Fibroblast of skin of abdomen (primary cell): ENCODE results near the gene ALKBH1.
"Not testable (repeated sequence)": the region's sequence is repeated elsewhere in the genome, so short reads cannot be mapped to it uniquely, and the experiment has no call there.

Experiments
- DNase-seq: peaks from one replicate; pipeline ENCODE4 v3.0.0-alpha.2; 2013

The ALKBH1 gene

DNA sequence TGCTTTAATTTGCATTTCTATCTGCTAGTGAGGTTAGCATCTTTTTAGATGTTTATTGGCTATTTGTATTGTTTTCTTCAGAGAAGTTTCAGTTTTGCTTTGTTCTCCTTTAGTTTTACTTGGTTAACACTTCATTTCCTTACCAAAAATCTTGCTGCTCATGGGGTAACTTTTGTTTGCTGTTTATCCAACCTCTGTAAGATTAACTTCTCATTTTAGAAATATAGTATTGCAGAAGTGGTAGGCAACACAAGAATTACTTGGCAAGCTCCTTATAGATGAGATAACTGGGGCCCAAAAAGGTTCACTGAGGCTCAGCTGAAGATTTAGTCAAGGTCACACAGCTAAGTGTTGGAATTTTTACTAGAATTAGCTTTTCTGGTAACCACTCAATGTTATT lies 40.5 kb downstream of the ALKBH1 start:
- no peak for DNase-seq

DNA sequence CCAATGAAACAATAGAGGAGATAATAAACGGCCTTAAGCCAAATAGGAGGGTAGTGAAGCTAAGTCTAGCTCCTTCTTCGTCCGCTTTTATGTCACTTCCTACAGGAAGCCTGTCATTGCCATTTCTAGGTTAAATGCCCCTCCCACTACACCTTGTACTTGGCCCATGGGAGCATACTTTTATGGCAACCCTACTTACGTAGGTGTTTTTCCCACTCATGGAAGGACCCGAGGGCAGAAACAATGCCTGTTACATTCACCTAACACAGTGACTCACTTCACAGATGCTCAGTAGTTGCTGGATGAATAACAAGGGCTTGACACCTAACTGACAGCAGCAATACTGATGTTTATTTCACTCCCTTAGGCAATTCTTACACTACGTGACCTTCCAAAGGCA lies 44.5 kb downstream of the ALKBH1 start:
- DNase-seq, result no peak

DNA sequence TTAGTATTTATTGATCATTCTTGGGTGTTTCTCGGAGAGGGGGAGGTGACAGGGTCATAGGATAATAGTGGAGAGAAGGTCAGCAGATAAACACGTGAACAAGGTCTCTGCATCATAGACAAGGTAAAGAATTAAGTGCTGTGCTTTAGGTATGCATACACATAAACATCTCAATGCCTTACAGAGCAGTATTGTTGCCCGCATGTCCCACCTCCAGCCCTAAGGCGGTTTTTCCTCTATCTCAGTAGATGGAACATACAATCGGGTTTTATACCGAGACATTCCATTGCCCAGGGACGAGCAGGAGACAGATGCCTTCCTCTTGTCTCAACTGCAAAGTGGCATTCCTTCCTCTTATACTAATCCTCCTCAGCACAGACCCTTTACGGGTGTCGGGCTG lies 46.3 kb downstream of the ALKBH1 start:
- not testable (repeated sequence) for DNase-seq

DNA sequence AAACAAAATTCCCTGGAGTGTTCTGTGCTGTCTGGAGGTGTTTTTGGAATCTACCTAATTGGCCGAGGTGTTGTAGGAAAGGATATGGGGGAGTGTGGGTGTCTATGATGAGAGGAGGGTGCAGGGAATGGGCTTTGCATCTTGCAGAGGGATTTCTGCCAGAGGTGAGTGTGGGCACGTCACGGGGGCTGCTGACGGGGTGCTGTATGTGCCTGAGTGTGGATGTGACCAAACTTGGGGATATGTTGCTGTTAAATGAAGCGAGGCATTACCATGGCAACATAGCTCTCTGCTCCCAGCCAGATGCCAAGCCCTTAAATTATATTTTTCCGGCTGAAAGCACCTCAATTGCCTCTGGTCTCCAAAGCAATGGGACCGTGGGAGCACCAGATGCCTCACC lies 47.1 kb downstream of the ALKBH1 start:
- no peak for DNase-seq

DNA sequence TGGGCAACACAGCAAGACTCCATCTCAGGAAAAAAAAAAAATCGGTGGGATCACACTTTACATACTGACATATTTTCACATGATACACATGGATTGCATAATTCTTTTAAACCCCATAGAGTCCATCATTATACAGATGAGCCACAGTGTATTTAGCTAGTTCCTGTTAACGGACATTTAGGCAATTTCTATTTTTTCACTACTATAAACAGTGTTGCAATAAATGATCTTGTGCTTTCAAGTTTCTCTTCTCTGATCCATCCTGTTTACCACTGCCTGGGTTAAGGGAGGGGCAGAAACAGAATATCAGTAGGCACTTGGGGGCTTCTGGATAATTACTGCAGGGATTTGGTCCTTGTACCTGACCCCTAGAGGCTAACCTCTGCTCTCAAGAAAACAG lies 48.0 kb downstream of the ALKBH1 start:
- DNase-seq, result no peak

DNA sequence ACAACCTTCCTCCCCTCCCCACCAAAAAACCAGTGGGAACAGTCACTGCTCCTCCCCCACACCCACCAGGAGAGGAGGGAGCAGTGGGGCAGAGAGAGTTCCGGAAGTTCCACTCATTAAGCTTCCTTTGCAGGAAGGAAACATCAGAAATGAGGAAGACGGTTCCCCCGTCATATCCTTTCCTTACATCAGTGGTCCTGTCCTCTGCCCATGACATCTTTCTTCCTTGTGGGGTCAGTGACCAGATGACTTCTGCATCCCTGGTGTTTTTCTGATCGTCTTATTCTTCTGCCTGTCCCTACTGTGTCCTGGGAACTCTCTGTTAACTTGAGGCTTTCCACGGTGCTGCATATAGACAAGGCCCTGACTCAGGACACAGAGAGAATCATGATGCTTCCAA lies 50.5 kb downstream of the ALKBH1 start:
- no peak for DNase-seq

DNA sequence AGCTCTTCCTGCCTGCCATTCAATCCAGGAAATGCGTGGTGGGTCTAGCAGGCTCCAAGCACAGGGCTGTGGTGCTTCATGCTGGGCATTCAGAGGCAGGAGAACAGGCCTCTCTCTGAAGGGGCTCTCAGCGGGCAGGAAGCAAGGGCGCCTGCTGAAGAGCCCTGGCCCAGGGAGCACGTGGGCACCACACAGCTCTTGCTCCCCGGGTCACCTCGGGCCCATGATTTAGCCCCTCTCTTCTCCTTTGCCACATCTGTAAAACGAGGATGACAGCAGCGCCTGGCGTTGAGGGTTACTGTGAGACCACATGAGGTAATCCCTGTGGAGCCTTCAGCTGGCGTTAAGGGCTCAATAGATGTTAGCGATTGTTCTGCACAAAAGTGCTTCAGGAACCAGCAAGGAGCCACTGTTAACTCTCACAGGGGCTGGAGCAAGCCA lies 53.8 kb downstream of the ALKBH1 start:
- no peak for DNase-seq

DNA sequence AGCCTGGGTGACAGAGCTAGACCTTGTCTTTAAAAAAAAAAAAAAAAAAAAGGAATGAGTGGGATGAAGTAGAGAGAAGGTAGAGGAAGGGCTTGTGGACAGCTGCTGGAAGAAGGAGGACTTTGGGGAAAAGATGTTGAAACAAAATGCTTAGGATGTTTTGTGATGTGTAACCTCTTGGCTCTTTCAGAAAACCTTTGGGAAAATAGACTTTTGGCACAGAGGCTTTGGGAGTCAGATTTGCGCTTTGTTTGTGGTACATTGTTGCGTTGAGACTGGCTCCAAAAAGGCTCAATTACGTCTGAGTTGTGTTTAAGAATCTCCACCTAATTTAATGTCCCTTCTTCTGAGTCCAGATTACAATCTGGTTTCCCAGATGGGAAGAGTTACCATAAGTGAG lies 58.5 kb downstream of the ALKBH1 start:
- DNase-seq, result no peak

DNA sequence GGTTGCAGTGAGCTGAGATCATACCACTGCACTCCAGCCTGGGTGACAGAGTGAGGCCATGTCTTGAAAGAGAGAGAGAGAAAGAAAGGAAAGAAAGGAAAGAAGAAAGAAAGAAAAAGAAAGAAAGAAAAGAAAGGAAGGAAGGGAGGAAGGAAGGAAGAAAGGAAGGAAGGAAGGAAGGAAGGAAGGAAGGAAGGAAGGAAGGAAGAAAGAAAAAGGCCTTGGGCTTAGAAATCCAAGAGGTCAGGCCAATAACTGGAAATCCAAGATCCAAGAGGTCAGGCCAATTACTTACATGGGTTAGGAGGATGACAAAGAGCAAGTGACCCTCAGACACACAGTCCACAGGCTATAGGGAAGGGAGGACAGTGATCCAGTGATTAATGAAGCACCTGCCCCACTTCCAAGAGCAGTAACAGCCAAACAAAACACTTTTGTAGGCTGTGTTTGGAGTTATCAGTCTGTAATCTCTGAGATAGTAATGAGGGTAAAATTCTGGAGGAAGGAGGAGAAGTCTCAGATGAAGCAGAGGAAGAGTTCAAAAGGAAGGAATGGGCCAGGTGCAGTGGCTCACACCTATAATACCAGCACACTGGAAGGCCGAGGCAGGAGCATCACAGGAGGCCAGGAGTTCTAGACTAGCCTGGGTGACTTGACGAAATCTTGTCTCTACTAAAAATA lies 59.2 kb downstream of the ALKBH1 start:
- no peak for DNase-seq

DNA sequence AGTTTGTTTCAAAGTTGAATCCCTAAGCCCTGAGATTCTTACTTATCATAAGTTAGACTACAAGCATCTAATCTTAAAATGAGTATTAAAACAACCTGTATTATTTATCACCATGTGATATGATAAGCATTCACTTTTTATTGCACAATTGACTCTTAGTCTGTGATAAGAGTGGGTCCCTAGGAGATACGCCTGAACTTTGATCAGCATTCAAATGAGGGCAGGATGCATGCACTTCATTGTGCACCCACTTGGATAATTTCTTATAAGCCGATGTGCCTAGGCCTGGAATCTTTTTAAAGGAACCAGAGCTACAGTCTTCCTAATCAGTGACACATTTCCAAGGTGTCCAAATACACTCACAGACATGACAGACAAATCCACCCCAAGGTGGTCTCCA lies 60.0 kb downstream of the ALKBH1 start:
- no peak for DNase-seq

DNA sequence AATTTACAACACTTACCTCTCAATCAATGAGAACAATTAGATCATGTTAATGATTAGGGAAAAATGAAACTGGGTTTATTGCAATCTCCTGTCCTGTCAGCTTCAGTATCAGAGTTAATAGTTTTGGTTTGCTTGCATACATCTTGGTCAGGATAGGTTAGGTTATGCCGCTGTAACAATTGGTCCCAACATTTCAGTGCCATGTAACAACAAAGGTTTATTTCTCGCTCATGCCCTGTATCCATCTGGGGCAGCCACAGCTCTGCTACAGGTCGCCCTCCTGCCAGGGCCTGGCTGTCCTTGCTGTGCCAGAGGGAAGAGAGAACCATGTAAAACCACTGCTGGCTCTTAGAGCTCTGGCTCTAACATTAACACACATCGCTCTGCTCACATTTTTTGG lies 60.9 kb downstream of the ALKBH1 start:
- no peak for DNase-seq

DNA sequence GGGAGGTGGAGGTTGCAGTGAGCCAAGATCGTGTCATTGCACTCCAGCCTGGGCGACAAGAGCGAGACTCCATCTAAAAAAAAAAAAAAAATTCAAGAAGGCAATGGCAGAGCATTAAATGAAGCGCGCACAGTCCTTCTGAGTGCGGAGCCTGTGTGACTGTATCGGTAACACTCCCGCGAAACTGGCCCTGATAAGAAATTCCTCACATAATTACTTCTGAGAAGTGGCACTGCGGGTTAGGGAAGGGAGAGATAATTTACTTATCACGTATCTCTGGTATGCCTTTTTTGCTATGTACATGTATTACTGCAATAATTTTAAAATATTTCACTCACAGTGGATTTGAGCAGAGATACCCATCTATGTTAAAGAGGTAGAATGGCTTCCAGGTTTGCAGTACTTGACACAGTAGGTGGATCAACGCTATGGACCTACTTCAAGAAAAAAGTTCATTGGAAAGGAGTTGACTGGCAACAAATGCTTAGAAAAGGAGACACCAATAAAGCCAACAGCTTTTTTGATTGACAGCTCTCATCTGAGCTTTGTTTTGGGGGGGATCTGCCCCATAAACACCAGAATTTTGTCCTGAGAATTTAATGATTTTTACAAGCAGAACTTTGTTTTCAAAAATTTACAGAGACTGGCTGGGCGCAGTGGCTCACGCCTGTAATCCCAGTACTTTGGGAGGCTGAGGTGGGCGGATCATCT lies 62.1 kb downstream of the ALKBH1 start:
- DNase-seq, result no peak

DNA sequence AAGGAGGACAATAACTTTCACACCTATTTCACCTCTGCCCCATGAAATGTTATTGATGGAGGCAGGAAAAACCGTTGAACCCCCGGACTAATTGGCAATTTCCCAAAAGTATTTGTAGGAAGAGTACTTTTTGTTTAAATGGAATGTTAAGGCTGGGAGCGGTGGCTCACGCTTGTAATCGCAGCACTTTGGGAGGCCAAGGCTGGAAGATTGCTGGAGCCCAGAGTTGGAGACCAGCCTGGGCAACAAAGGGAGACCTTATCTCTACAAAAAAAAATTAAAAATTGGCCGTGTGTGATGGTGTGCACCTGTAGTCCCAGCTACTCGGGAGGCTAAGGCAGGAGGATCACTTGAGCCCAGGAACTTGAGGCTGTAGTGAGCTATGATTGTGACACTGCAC lies 65.4 kb downstream of the ALKBH1 start:
- no peak for DNase-seq

DNA sequence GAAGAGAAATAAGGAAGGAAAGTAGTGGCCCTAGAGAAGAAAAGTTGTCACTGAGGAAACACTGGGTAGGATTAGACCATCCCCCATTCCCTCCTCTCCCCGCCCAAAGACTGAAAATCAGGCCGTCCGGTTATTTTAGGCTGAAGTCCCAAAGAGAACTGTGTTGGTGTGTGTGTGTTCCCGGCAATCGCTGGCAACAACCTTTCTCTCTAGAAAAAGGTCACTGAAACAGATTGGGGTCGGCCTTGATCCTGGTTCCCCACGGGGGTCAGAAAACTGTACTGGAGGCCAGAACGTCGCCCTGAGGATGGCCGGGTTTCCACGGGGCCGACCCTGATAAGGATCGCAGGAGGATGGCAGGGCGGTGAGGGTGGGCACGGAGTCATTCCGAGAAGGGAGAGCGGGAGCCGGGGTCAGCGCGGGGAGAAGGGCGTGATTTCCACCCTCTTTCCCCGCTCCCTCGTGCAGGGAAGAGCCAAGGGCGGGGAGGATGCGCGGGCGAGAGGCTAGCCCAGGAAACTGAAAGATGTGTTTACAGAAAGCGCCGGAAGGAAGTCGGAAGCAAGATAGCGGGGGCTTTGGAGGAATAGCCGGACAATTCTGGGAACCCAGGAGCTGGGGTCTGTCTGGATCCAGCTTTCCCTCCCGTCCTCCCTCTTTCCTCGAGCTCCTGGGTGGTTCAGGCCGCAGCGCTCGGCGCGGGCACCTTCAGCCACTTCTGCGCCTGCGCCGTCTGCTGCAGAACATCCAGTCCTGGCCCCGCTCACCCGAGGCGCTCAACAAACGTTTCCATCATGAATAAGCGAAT lies 66.1 kb downstream of the ALKBH1 start:
- DNase-seq, result peak; percentile 69

DNA sequence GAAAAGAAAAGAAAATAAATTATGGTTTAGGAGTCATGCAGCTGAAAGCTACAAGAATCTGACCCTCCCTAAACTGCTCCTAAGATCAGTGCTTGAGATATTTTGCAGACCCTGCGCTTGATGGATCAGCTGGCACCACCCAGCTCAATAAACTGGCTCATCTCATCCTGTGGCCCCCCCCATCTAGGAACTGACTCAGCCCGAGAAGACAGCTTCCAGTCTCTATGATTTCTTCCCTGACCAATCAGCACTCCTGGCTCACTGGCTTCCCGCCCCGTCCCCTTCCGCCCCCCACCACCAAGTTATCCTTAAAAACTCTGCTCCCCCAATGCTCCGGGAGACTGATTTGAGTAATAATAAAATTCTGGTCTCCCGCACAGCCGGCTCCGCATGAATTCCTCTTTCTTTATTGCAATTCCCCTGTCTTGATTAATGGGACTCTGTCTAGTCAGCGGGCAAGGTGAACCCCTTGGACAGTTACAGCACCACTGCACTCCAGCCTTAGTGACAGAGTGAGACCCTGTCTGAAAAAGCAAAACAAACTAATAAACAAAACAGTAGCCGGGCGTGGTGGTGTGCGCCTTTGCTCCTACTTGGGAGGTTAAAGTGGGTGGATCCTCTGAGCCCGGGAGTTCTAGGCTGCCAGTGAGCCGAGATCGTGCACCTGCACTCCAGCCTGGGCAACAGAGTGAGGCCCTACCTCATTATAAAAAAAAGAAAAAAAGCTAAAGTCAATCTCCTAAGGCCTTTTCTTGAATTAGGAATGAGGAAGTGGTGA lies 66.9 kb downstream of the ALKBH1 start:
- DNase-seq, result peak; percentile 31

DNA sequence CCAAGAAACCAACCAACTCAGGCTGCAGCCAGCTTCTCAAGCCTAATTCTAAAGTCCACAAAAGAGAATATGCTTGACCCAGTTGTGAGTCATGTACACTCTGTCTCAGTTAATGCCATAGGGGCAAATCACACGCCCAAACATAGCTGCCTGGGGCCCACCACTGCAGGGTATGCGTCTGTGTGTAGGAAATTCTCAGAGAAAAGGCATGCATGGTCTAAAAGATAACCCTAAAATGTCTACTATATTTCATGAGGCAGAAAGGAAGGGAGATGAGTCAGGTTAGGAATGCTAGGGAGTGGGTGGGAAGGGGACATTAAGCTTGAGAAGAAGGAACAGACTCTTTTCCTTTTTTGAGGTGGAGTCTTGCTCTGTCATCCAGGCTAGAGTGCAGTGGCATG lies 69.1 kb downstream of the ALKBH1 start:
- DNase-seq, result peak; percentile 95

DNA sequence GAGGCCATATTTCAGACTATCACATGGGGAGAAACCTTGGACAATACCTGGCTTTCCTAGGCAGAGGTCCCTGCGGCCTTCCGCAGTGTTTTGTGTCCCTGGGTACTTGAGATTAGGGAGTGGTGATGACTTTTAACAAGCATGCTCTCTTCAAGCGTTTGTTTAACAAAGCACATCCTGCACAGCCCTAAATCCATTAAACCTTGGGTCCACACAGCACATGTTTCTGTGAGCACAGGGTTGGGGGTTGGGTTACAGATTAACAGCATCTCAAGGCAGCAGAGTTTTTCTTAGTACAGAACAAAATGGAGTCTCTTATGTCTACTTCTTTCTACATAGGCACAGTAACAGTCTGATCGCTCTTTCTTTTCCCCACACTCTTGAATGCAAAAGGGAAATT lies 72.0 kb downstream of the ALKBH1 start:
- not testable (repeated sequence) for DNase-seq

DNA sequence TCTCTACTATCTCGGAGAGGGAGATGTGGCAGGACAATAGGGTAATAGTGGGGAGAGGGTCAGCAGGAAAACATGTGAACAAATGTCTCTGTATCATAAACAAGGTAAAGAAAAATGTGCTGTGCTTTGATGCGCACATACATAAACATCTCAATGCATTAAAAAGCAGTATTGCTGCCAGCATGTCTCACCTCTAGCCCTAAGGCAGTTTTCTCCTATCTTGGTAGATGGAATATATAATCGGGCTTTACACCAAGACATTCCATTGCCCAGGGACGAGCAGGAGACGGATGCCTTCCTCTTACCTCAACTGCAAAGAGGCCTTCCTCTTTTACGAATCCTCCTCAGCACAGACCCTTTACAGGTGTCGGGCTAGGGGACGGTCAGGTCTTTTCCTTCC lies 72.4 kb downstream of the ALKBH1 start:
- not testable (repeated sequence) for DNase-seq

DNA sequence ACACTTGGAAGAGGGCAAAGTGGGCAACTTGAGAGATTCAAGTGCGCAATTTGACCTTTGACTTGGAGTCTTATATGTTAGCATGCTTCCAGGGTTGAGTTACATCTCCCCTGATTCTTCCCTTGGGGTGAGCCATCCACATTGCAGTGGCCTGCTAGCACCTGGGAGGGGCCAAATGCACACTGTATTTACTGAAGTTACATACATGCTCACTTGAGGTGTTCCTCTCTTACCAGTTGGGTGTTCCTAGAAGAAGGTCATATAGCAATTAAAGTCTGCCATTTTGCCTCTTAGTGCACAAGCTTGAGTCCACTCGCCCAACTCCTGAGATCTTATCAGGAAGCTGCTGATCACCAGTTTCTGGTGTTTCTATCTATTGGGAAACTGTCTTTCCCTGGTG lies 77.7 kb downstream of the ALKBH1 start:
- no peak for DNase-seq

DNA sequence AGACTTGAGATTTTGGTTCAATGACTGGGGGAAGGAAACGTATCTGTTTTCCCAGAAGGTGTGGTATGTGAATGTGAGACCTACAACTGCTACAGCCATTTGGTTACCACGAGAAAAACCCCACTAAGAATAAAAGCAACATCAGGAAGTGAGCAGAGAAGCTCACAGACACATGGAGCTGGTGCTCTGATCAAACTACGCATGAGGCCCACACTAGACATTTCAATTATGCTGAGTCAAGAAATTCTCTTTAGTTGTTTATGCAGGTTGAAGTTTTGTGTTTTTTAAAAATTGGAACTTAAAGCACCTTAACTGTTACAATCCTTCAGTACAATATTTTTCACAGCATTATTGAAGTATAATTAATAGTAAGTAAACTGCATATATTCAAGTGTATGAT lies 82.5 kb downstream of the ALKBH1 start:
- DNase-seq, result no peak

DNA sequence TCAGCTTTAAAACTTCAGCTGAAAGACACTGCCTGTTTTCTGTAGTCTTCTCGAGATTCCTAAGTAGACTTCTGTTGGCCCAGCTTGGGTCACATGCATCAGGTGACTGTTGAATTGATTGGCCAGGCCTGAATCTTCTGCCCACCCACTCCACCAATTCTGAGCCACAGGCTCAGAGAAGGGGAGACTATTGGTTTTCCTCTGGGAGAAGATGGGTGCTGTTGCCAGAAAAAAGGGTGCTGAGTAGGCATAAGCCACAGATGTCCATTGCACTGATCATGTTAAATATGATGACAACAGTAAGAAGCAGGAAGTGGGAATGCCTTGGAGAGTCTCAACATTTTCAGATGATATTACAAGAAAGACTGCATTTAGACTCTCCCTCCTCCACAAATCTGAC lies 84.6 kb downstream of the ALKBH1 start:
- no peak for DNase-seq
